GM21528 (cell line): ENCODE data around the gene NEURL1.
"Not testable (repeated sequence)": the region's sequence is repeated elsewhere in the genome, so short reads cannot be mapped to it uniquely, and the experiment has no call there.

Experiments
- ATAC-seq: cut with Tn5 transposase; IDR thresholded peaks from one replicate; pipeline ENCODE4 v1.9.1; 2021; ENCODE audit warnings: mild to moderate bottlenecking, moderate library complexity; ENCODE audit not compliant: unreplicated experiment, low FRiP score

NEURL1 gene

DNA sequence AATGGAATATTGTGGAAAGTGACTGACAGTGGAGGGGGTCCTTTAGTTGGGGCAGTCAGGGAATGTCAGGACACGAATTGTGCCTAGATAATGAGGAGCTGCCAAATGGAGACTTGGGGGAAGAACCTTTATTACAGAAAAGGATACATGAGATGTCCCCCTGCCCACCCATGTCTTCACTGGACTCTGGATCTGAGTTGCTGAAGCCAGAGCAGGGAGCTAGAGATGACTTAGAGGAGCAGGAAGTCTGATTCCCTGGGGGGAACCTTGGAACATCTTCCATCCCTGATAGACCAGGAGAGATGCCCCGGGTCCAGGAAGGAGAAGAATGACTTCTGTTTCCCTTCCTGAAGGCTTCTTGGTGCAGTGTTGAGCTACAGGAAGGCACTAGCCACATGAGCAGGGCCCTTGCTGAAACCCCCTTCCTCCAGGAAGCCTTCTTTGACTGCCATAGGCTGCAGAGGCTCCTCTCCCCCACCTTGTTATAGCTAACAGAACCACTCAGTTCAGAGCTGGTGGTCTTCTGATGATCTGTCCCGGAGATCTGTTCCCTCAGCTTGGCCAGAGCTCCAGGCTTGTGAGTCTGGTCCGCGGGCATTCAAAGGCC is 747 bp upstream of the NEURL1 start:
- no peak for ATAC-seq

DNA sequence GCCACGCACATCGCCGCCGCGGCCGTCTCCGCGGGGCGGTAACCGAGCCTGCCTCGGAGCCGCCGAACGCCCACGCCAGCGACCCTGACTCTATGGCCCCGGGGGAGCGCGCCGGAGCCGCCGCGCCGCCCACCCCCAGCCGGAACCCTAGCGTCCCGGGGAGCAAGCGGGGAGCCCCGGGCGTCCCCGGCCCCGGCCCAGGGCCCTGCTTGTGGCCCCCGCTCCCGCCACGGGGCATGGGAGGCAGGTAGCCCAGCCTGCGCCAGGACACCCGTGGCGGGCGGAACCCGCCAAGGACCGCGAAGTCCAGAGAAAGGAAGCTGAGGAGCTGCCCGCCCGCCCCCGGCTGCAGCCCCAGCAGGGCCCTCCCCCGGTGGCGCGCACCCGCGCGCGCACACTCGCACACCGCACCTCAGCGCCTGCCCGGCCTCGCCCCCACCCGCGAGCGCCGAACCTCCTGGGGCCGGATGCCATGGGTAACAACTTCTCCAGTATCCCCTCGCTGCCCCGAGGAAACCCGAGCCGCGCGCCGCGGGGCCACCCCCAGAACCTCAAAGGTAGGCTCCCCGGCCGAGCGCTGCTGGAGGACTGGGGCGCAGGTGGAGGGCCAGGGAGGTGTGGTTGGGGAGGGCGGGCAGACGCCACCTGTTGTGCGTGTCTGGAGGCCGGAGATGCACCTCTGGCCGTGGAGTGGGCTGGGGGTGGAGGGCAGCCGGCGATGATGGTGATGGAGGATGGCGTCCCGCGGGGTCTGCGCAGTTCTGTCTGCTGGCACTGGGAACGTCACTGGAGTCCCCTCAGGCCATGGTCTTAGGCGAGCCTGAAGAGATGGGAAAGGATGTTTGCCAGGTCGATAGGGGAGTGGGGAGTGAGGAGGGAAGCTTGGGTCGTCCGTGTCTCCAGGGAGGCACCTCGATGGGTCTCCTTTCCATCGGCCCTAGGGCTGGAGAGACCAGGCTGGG is 692 bp downstream of the NEURL1 start:
- no peak for ATAC-seq

- ATAC-seq = no peak
These were observed 1.8 kb downstream of the NEURL1 start for GRCh38 chr10:103495321-103495720.

DNA sequence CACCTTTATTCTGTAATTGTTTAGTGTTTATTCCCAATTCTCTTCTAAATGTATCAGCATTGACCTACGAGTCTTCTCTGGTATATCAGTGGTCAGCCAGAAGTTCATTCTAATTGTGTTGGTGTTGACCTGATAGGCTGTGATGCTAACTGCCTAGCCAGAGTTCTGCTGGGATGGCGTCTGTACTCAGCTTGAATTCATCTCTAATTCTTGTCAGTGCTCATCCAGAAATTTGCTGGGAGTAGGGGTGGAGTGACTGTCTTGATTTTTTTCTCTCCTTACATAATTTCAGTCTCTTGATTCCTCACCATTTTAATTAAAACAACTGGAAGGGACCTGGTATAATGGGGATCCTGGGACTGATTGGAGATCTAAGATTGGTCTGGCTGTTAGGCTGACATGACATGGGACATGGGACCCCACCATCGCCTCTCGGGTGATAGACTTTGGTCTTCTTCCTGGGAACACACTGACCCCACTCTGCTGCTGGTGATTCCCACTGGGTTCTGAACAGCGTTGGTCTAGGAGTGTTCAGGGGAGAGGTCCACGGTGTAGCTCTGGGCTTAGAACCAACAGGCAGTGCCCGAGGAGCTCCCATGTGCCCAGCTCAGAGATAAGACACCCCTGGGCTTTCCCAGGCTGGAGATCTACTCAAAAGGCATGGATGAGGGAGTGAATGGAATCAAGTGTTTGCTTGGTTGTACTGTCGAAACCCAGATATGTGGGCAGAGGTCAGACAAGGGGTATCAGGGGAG is 3.8 kb downstream of the NEURL1 start:
- no peak for ATAC-seq

- no peak for ATAC-seq
These were observed 5.6 kb downstream of the NEURL1 start for GRCh38 chr10:103498936-103499638.

- no peak for ATAC-seq
These were observed 6.4 kb downstream of the NEURL1 start for GRCh38 chr10:103499881-103500280.

- no peak for ATAC-seq
These were observed 7.0 kb downstream of the NEURL1 start for GRCh38 chr10:103500481-103500880.

DNA sequence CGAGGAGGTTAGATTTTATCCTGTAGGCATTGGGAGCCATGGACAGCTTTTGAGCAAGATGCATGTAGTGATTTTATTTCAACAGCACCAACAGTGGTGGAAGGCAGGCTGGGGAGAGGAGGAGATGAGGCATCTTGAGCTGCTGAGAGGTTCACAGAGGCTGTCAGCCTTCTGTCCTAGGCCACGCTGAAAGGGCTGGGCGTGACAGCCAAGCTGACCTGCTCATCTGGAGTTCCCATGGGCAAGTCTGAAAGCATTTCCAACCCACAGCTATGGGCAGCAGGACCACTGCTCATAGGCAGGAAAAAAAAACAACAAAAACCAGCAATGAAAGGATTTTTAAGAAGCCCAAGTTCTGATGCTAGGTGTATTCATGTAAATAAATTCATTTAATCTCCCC is 7.7 kb downstream of the NEURL1 start:
- ATAC-seq = no peak

GRCh38 chr10:103502849-103503660 is 9.6 kb downstream of the NEURL1 start:
- ATAC-seq = no peak

DNA sequence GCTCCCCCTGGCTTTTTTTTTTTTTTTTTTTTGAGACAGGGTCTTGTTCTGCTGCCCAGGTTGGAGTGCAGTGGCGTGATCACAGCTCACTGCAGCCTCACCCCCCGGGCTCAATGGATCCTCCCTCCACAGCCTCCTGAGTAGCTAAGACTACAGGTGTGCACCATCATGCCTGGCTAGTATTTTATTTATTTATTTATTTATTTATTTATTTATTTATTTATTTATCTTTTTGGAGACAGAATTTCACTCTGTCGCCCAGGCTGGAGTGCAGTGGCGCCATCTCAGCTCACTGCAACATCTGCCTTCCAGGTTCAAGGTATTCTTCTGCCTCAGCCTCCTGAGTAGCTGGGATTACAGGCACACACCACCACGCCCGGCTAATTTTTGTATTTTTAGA is 10.3 kb downstream of the NEURL1 start:
- ATAC-seq = not testable (repeated sequence)

- ATAC-seq = no peak
These were observed 10.8 kb downstream of the NEURL1 start for GRCh38 chr10:103504181-103504783.

DNA sequence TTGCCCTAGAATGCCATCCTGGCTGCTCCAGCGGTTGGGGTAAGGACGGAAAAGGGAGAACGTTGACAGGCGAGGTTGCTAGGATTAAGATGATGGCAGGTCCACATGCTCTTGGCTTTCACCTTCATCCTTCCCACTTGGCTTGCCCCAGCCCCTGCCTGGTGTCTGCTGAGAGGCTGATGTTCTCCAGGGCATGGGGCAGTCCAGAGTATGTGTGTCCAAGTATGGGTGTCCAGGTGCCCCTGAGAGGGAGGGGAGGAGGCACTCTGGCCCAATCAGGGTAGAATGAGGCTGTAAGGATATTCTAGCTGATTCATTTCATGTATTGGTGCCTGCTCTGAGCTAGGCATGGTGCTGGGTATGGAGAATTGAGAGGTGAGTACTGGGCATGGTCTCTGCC is 12.6 kb downstream of the NEURL1 start:
- ATAC-seq = no peak

DNA sequence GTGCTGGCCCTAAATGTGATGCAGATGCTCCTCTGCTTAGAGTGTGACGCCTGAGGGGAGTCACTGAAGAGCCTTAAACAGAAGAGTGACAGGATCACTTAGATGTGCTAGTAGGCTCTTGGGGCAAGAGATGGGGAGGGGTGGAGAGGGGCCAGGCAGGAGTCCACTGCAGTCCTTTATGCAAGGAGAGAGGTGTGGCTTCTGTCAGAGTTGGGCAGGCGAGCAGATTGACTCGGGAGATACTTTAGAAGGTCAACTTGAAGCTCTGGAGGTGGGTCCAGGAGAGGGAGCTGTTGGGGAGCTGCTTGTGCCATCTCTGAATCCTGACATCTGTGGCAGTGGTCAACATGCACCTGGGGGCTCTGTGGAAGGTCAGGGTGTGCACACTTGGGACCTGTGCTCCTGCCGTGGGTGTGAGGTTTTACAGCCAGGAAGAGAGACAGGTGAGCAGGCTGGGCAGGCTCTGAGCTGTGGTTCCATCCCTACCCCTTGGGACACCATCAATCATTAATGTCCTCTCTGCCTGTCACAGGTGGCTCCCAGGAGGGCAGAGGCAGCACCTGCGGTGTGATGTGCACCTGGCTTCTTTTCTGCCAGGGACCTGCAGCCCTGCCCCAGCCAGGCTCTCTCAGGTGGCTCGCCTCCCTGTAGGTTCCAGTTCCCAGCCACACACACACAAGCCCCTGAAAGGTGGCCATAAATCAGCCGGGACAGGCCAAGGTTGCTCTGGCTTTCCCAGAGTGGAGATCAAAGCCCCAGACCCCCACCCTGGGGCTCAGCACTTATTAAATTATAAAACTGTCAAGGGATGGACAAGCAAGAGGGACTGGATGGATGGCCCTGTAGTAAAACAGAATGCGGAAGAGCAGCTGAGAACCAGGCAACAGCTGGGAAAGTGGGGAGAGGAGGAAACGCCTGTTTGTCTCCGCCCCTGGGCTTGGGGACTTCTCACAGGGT is 14.0 kb downstream of the NEURL1 start:
- no peak for ATAC-seq

DNA sequence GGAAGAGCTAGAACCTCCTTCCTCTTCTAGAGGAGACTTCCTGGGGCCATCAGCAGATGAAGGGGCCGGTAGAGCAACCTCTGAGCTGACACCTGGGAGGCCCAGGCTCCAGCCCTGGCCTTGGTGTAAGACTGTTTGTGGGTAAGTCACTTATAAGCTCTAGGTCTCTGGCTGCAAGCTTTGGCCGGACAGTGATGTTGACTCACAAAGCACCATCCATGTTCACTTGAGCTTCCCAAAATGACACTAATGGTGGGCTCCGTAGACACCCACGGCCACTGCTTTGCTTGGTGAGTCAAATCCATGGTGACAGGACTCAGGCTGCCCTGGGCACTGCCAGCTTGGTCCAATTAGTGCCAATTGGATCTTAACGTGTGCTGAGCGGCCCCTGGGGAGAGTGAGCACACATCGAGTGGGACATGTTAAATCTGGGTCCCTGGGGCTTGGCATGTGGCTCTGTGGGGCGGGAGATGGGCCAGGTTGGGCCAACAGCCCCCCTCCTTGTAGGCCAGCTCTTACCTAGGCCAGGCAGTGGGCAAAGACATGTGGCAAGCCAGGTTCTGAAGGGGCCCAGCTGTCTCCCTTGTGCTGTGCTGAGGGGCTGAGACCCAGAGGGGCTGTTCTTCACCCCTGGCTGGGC is 16.7 kb downstream of the NEURL1 start:
- no peak for ATAC-seq

DNA sequence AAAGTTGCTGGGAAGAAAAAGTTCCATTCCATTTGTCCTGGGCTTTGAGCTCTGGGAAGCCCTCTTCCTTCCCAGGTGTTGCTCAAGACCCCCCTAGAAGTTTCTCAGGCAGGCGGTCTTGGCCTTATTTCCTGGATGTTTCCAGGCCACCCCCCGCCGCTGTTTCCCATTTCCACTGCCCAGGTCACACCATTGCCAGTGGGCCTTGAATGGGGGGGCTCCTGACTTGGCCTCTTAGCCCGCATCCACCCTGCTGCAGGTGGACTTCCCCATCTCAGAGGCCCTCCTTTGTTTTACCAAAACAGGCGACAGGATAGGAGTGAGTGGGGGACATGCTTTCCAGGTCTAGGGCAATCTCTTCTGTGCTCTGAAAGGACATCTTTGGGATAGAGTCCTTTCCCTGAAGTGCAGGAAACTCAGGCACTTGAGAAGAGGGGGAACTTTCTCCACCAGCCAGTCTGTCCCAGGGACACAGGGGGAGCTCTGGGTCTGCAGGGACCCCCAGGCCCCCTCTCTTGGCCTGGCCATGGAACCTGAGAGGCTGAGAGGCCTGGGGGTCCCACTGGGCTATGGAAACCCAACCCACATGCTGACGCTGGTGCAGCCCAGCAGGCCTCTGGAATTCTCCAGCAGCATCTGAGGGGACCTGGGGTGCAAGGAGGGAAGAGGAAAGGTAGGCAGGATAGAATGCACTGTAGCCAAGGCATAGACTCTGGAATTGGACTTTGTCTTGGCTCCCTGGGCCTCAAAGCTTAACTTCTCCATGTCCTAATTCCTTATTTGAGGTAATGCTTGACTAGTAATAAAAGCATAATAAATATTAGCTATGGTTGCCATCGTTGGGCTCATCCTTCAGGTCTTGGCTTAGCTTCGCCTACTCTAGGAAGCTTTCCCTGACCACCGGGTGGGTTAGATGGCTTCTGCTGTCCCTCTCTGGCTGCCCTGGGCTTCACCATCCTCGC is 17.6 kb downstream of the NEURL1 start:
- ATAC-seq = no peak

GRCh38 chr10:103512166-103512565 is 18.7 kb downstream of the NEURL1 start:
- no peak for ATAC-seq
